Mesendoderm (in vitro differentiated cells): Measurements from ENCODE around the gene CMA1.

Experiments used
- DNase-seq: peaks from one replicate; pipeline ENCODE4 v3.0.0; 2013
- H2AK5ac ChIP-seq: 2 replicates; pipeline ENCODE4 v1.6.1; 2013; ENCODE audit warnings: low read length, inconsistent platforms
- H2BK120ac ChIP-seq: 2 replicates; pipeline ENCODE4 v1.6.1; 2013; ENCODE audit warnings: low read depth, mild to moderate bottlenecking, low read length, moderate library complexity, mixed read lengths
- H2BK15ac ChIP-seq: replicated peaks from 2 replicates; pipeline ENCODE4 v1.6.1; 2013; ENCODE audit warnings: low read depth, mild to moderate bottlenecking, moderate library complexity
- H2BK5ac ChIP-seq: 2 replicates; pipeline ENCODE4 v1.6.1; 2013; ENCODE audit warnings: low read length, inconsistent platforms
- H3K18ac ChIP-seq: 2 replicates; pipeline ENCODE4 v1.6.1; 2013; ENCODE audit warnings: mild to moderate bottlenecking, low read length, mixed read lengths
- H3K23ac ChIP-seq: one replicate; pipeline ENCODE4 v1.6.1; 2013; ENCODE audit warnings: low read length
- H3K27ac ChIP-seq: 2 replicates; pipeline ENCODE4 v1.5.1; 2013; ENCODE audit warnings: low read depth, mild to moderate bottlenecking, inconsistent platforms, low read length, moderate library complexity
- H3K27me3 ChIP-seq: 2 replicates; pipeline ENCODE4 v1.6.1; 2013; ENCODE audit warnings: low read length, control low read depth, mild to moderate bottlenecking, inconsistent platforms; ENCODE audit not compliant: insufficient read depth, poor library complexity
- H3K36me3 ChIP-seq: 2 replicates; pipeline ENCODE4 v1.6.1; 2013; ENCODE audit warnings: low read length, inconsistent platforms; ENCODE audit not compliant: control insufficient read depth, insufficient read depth
- H3K4ac ChIP-seq: one replicate; pipeline ENCODE4 v1.6.1; 2013; ENCODE audit warnings: low read depth, mild to moderate bottlenecking, low read length, moderate library complexity
- H3K4me1 ChIP-seq: 2 replicates; pipeline ENCODE4 v1.6.1; 2013; ENCODE audit warnings: low read depth, low read length, inconsistent platforms; ENCODE audit not compliant: control insufficient read depth
- H3K4me2 ChIP-seq: 2 replicates; pipeline ENCODE4 v1.6.1; 2013; ENCODE audit warnings: low read length
- H3K4me3 ChIP-seq: 2 replicates; pipeline ENCODE4 v1.5.1; 2013; ENCODE audit warnings: mild to moderate bottlenecking, low read length
- H3K56ac ChIP-seq: one replicate; pipeline ENCODE4 v1.6.1; 2013; ENCODE audit warnings: low read length
- H3K79me1 ChIP-seq: 2 replicates; pipeline ENCODE4 v1.6.1; 2013; ENCODE audit warnings: low read length, inconsistent platforms
- H3K79me2 ChIP-seq: 2 replicates; pipeline ENCODE4 v1.6.1; 2013; ENCODE audit warnings: mild to moderate bottlenecking, low read length; ENCODE audit not compliant: control insufficient read depth, insufficient read depth
- H3K9ac ChIP-seq: 2 replicates; pipeline ENCODE4 v1.6.1; 2013; ENCODE audit warnings: low read length, inconsistent platforms
- H4K5ac ChIP-seq: one replicate; pipeline ENCODE4 v1.6.1; 2013; ENCODE audit warnings: low read length
- H4K8ac ChIP-seq: one replicate; pipeline ENCODE4 v1.6.1; 2013; ENCODE audit warnings: low read depth, mild to moderate bottlenecking, control low read depth, low read length, moderate library complexity
- WGBS: extraction: QIAGEN DNeasy Blood & Tissue Kit; methylation state at CpG from one replicate; pipeline ENCODE4 v1.1.7; 2013; ENCODE audit warnings: low lambda C conversion rate, missing lambda C conversion rate; ENCODE audit not compliant: insufficient coverage; ENCODE audit errors: extremely low coverage; 5-methylcytosine and 5-hydroxymethylcytosine counted together

Gene CMA1

GRCh38 chr14:24463884-24464785 lies 43.9 kb downstream of the CMA1 start:
- Histone ChIP-seq H2BK120ac (no peak overlapping the region), H2BK5ac (no peak overlapping the region), H3K4ac (no peak overlapping the region), H3K56ac (no peak overlapping the region), H2AK5ac (no peak overlapping the region), H3K18ac (no peak overlapping the region), H3K4me3 (no peak overlapping the region), H3K4me1 (no peaks in the 10 kb centered on the region), H3K27ac (no peak overlapping the region), H3K79me1 (no peaks in the 10 kb centered on the region), H3K9ac (no peak overlapping the region), H4K8ac (no peak overlapping the region), H3K27me3 (no peaks in the 10 kb centered on the region), H3K4me2 (no peak overlapping the region), H2BK15ac (no peak overlapping the region), H4K5ac (no peak overlapping the region), H3K23ac (no peak overlapping the region), H3K79me2 (no peaks in the 10 kb centered on the region), H3K36me3 (no peaks in the 10 kb centered on the region)
- WGBS: no CpG with 5 or more reads among the region's 4 CpGs
- no peak for DNase-seq

GRCh38 chr14:24463017-24463883 lies 44.8 kb downstream of the CMA1 start:
- no peak overlapping the region for H3K23ac ChIP-seq
- no peak overlapping the region for H3K18ac ChIP-seq
- H3K56ac ChIP-seq: no peak overlapping the region
- no peaks in the 10 kb centered on the region for H3K36me3 ChIP-seq
- no peaks in the 10 kb centered on the region for H3K79me2 ChIP-seq
- no peaks in the 10 kb centered on the region for H3K79me1 ChIP-seq
- H3K4me1 ChIP-seq: no peaks in the 10 kb centered on the region
- H3K4me3 ChIP-seq: no peak overlapping the region
- H3K9ac ChIP-seq: no peak overlapping the region
- DNase-seq: no peak
- no peaks in the 10 kb centered on the region for H3K27me3 ChIP-seq
- H3K27ac ChIP-seq: no peak overlapping the region
- WGBS: no CpG with 5 or more reads among the region's 5 CpGs
- H2BK15ac ChIP-seq: no peak overlapping the region
- no peak overlapping the region for H2AK5ac ChIP-seq
- no peak overlapping the region for H2BK120ac ChIP-seq
- no peak overlapping the region for H4K5ac ChIP-seq
- H3K4me2 ChIP-seq: no peak overlapping the region
- no peak overlapping the region for H3K4ac ChIP-seq
- no peak overlapping the region for H4K8ac ChIP-seq
- no peak overlapping the region for H2BK5ac ChIP-seq

GRCh38 chr14:24461336-24461735 lies 46.7 kb downstream of the CMA1 start:
- Histone ChIP-seq H3K27ac (no peak overlapping the region), H3K23ac (no peak overlapping the region), H2BK15ac (no peak overlapping the region), H3K4me3 (no peak overlapping the region), H3K4ac (no peak overlapping the region), H3K9ac (no peak overlapping the region), H3K4me1 (no peaks in the 10 kb centered on the region), H3K36me3 (no peaks in the 10 kb centered on the region), H3K27me3 (no peaks in the 10 kb centered on the region), H2BK120ac (no peak overlapping the region), H3K4me2 (no peak overlapping the region), H3K79me2 (no peaks in the 10 kb centered on the region), H3K56ac (no peak overlapping the region), H2BK5ac (no peak overlapping the region), H4K8ac (no peak overlapping the region), H4K5ac (no peak overlapping the region), H3K79me1 (no peaks in the 10 kb centered on the region), H2AK5ac (no peak overlapping the region), H3K18ac (no peak overlapping the region)
- DNase-seq: no peak

GRCh38 chr14:24459331-24459730 lies 48.7 kb downstream of the CMA1 start:
- Histone ChIP-seq H3K79me2 (no peaks in the 10 kb centered on the region), H3K23ac (no peak overlapping the region), H3K79me1 (no peaks in the 10 kb centered on the region), H2BK15ac (no peak overlapping the region), H2BK120ac (no peak overlapping the region), H3K4ac (no peak overlapping the region), H3K27ac (no peak overlapping the region), H2AK5ac (no peak overlapping the region), H3K4me3 (no peak overlapping the region), H3K4me1 (no peaks in the 10 kb centered on the region), H3K18ac (no peak overlapping the region), H3K4me2 (no peak overlapping the region), H3K36me3 (no peaks in the 10 kb centered on the region), H2BK5ac (no peak overlapping the region), H4K5ac (no peak overlapping the region), H4K8ac (no peak overlapping the region), H3K27me3 (no peaks in the 10 kb centered on the region), H3K9ac (no peak overlapping the region), H3K56ac (no peak overlapping the region)
- WGBS: no CpG with 5 or more reads among the region's 3 CpGs
- DNase-seq: no peak

- Histone ChIP-seq H3K9ac (no peak overlapping the region), H2BK120ac (no peak overlapping the region), H2BK5ac (no peak overlapping the region), H3K79me1 (no peaks in the 10 kb centered on the region), H3K4me1 (no peaks in the 10 kb centered on the region), H3K27me3 (no peaks in the 10 kb centered on the region), H3K56ac (no peak overlapping the region), H4K8ac (no peak overlapping the region), H3K27ac (no peak overlapping the region), H3K23ac (no peak overlapping the region), H2AK5ac (no peak overlapping the region), H3K36me3 (no peaks in the 10 kb centered on the region), H3K79me2 (no peaks in the 10 kb centered on the region), H3K18ac (no peak overlapping the region), H3K4me3 (no peak overlapping the region), H4K5ac (no peak overlapping the region), H3K4me2 (no peak overlapping the region), H2BK15ac (no peak overlapping the region), H3K4ac (no peak overlapping the region)
- no peak for DNase-seq
- no CpG with 5 or more reads among the region's 1 CpG for WGBS
Observed at GRCh38 chr14:24458736-24459135, 49.3 kb downstream of the CMA1 start.
